ENCODE measurements around the gene CACNA1H.
"Not testable (repeated sequence)": the region's sequence is repeated elsewhere in the genome, so short reads cannot be mapped to it uniquely, and the experiment has no call there.

Gene CACNA1H

DNA sequence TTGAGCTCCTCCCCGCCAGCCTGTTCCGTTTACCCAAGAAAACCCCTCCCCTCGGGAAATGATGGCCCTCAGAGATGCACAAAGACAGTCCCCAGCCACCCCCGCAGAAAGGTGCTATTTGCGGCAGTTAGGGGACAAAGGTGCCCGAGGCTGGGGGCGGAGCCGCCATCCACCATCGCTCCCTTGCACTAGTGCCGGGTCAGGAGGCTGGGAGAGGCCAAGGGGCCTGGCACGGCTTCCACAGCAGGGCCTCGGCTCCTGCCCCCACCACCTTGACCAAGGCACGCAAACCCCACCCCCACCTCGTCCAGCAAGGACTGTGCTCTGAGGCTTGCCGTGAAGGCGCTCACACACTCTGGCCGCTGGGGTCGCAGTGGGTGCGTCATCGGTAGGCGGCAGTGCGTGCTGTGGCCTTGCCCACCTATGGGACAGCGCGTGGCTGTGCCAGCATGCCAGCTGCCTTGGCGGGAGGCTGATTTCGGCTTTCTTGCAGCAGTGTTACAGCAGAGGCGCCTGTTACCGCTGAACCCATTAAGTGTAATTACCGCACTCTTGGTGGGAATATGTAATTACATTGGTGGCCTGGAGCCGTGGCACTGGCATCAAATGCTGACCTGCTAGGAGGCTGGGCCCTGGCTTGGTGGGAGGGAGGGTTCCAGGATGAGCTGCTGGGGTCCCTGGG is 40.4 kb downstream of the CACNA1H start:
- peak; percentile 36 for DNase-seq (ENCODE audit: low spot score)

- DNase-seq (ENCODE audit: low spot score): no peak
Measured at GRCh38 chr16:1193825-1194581, 41.1 kb downstream of the CACNA1H start.

DNA sequence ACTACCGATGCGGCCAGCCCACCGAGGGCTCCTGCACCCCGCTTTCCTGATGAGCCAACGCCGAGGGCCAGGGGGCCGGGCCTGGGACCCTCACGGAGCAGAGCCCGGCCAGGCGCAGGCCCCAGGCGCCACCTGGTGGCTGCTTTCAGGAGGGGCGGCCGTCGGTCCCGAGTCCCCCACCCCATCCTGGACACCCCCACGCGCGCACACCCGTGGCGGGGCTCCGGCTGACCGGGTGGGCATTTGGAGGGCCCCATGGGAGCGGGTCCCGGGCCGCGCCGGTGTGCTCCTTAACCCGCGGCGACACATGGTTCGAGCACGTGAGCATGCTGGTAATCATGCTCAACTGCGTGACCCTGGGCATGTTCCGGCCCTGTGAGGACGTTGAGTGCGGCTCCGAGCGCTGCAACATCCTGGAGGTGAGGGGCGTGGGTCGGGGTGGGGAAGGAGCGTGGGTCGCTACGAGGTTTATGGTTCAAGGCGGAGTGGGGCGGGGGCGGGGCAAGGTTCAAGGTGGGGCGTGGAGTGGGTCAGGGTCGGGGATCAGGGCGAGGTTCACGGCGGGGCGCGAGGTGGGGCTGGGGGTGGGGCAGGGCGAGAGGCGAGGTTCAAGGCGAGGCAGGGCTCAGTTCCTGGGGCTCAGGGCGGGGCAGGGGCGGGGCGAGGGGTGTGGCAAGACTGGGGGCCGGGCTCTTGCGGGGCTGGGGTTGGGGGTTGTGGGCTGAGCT is 41.9 kb downstream of the CACNA1H start:
- DNase-seq (ENCODE audit: low spot score): no peak

GRCh38 chr16:1195393-1195666 is 42.4 kb downstream of the CACNA1H start:
- no peak for DNase-seq (ENCODE audit: low spot score)

GRCh38 chr16:1196494-1196893 is 43.6 kb downstream of the CACNA1H start:
- DNase-seq (ENCODE audit: low spot score): no peak

DNA sequence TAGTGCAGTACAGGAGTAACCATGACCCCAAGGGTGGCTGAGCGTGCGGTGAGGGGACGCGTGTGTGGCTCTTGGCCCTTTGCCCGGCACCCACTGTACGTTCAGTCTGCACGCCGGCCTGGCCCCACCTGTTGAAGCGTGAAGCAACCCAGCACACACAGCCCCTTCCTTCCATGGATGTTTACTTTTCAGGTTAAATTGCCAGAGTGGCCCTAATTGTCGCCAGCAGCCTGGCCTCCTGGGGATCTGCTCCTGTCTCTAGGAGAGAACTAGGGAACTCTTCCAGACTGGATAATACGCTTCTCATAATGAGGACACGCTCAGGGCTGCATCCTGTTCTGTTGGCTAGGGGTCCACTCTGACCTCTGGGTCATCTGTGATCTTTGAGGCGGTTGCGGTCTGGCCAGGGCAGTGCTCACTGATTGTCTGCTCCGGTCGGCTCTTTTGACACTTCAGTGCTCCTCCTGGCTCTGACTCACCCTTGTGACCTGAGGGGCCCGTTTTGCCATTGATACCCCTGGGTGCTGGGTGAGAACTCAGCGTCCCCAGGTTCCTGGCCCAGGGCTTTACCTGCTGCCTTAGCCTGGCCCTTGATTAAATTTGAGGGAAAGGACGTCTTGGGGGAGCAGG is 44.4 kb downstream of the CACNA1H start:
- DNase-seq (ENCODE audit: low spot score): no peak

DNA sequence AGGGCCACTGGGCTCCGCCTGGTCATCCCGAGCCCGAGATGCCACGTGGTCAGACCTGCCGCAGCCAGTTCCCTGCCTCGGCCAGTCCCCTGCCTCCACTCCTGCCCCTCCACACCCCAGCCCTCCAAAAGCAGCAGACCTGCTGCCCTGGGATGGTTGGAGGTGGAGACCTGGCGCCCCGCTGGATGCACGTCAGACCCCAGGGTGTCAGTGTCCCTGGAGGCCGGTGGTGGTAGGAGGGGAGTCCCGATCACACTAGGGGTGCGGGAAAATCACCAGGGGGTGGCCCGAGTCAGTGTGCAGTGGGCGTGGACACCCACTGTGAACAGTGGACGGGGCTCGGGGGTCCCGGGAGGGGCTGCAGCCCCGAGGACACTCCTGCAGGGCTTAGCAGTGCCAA is 45.3 kb downstream of the CACNA1H start:
- no peak for DNase-seq (ENCODE audit: low spot score)

GRCh38 chr16:1198671-1199346 is 45.9 kb downstream of the CACNA1H start:
- not testable (repeated sequence) for DNase-seq (ENCODE audit: low spot score)

- no peak for DNase-seq (ENCODE audit: low spot score)
Measured at GRCh38 chr16:1199347-1200013, 46.6 kb downstream of the CACNA1H start.

DNA sequence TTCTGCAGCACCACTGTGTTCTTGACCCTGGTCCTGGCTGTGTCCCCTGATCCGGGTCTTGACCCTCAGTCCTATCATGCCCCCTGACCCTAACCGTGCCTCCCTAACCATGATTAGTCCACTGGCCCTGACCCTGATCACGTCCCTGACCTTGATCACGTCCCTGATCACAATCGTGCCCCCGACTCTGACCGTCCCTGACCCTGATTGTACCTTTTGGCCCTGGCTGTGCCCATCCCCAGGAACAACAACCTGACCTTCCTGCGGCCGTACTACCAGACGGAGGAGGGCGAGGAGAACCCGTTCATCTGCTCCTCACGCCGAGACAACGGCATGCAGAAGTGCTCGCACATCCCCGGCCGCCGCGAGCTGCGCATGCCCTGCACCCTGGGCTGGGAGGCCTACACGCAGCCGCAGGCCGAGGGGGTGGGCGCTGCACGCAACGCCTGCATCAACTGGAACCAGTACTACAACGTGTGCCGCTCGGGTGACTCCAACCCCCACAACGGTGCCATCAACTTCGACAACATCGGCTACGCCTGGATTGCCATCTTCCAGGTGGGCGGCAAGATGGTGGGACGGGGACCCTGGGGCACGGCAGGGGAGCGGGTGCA is 47.2 kb downstream of the CACNA1H start:
- DNase-seq (ENCODE audit: low spot score): no peak

- no peak for DNase-seq (ENCODE audit: low spot score)
Measured at GRCh38 chr16:1201444-1201843, 48.5 kb downstream of the CACNA1H start.

DNA sequence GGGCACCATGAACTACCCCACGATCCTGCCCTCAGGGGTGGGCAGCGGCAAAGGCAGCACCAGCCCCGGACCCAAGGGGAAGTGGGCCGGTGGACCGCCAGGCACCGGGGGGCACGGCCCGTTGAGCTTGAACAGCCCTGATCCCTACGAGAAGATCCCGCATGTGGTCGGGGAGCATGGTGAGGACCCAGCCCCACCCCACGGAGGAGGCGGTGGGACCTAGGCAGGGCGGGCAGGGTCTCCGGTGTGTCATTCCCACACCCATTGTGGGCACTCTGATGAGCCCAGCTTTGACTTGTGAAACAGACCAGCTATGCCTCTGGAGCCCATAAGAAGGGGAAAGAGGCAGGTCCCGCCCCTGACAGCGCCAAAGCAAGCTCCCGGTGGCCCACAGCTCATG is 49.4 kb downstream of the CACNA1H start:
- no peak for DNase-seq (ENCODE audit: low spot score)

DNA sequence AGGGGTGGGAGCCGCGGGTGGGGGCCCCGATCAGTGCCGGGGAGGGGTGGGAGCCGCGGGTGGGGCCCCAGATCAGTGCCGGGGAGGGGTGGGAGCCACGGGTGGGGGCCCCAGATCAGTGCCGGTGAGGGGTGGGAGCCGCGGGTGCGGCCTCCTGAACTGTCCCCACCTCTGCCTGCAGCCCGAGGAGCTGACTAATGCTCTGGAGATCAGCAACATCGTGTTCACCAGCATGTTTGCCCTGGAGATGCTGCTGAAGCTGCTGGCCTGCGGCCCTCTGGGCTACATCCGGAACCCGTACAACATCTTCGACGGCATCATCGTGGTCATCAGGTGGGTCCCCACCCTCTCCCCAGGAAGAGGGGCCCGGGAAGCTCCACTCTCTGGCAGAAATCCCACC is 52.0 kb downstream of the CACNA1H start:
- DNase-seq (ENCODE audit: low spot score): no peak

- DNase-seq (ENCODE audit: low spot score): no peak
Measured at GRCh38 chr16:1206326-1206725, 53.4 kb downstream of the CACNA1H start.

DNA sequence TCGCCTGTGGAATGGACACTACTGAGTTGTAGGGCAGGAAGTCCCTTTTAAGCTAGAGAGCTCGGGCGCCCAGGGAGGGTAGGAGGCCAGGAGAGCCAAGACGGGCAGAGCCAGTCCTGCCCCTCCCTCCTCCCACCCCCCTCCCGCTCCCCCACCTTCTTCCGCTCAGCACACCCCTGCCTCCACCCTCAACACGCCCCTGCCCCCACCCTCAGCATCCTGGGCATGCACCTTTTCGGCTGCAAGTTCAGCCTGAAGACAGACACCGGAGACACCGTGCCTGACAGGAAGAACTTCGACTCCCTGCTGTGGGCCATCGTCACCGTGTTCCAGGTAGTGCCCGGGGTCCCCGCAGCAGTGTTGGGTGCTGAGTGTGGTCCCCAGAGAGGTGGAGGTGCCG is 53.9 kb downstream of the CACNA1H start:
- no peak for DNase-seq (ENCODE audit: low spot score)

DNA sequence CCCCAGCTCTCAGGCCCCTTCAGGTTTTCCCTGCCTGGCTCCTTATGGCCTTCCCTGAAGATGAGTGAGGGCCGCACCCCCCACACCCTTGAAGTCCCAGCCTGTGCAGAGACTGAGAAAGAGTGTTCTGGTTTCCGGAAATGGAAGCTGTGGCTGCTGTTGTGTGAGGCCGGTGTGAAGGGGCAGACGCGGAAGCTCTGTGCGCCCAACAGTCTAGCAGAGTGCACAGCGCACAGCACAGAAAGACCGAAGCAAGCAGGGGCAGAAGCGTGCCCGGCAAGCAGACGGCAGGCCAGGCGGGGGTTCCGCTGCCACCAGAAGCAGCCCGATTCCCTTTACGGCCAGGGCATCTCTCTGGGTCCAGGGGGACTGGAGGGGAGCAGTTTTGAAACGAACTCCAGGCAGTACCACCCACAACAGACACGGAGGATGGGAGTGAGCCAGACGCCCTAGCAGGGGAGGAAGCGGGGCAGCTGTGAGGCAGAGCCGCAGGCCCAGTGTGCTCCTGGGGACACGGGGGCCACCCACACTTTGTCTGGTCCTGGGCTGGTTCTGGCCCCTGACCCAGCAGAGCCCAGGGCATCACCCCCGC is 55.4 kb downstream of the CACNA1H start:
- no peak for DNase-seq (ENCODE audit: low spot score)

- no peak for DNase-seq (ENCODE audit: low spot score)
Measured at GRCh38 chr16:1209081-1209480, 56.2 kb downstream of the CACNA1H start.

GRCh38 chr16:1210461-1210860 is 57.6 kb downstream of the CACNA1H start:
- DNase-seq (ENCODE audit: low spot score): no peak

GRCh38 chr16:1211451-1212268 is 58.8 kb downstream of the CACNA1H start:
- DNase-seq (ENCODE audit: low spot score): no peak

- no peak for DNase-seq (ENCODE audit: low spot score)
Measured at GRCh38 chr16:1212616-1213194, 59.8 kb downstream of the CACNA1H start.
